ENCODE measurements around the gene QRSL1. TPM values are rescaled to one million over a fixed set of nuclear protein-coding genes. Genes with fewer than 3 reads are reported as not detected.

The QRSL1 gene
- total and polyA plus RNA-seq, 3 donors from 2014 or later = 9.1 to 13.3 (median 9.2) TPM

GRCh38 chr6:106688177-106688951 is 59.0 kb downstream of the QRSL1 start:
- no peak for DNase-seq
- no peak for TF ChIP-seq POLR2A (IDR thresholded peaks at IDR 0.05)
- TF ChIP-seq CTCF (IDR thresholded peaks at IDR 0.05) = no peak
- 58 to 70% methylated on average over 6 of the region's 6 CpGs for WGBS, 2 donors

GRCh38 chr6:106692112-106692818 is 62.9 kb downstream of the QRSL1 start:
- no peak for TF ChIP-seq CTCF (IDR thresholded peaks at IDR 0.05)
- no peaks in the 10 kb centered on the region for H3K9me3 ChIP-seq
- DNase-seq = no peak
- H3K4me1 ChIP-seq = no peaks in the 10 kb centered on the region
- WGBS, 2 donors = 51 to 57% methylated on average over 6 of the region's 6 CpGs
- intact Hi-C loops (cut with DNase I; ENCODE audit: low total_unique reads) = no loop called here
- H3K4me3 ChIP-seq = no peak overlapping the region
- no peak overlapping the region for H3K27ac ChIP-seq
- no peaks in the 10 kb centered on the region for H3K36me3 ChIP-seq (ENCODE audit: low read depth, missing control alignments)
- no peaks in the 10 kb centered on the region for H3K27me3 ChIP-seq

More at GRCh38 chr6:106688177-106688951, 59.0 kb downstream of the QRSL1 start:
- H3K4me1 ChIP-seq = no peaks in the 10 kb centered on the region
- H3K27ac ChIP-seq = no peak overlapping the region
- intact Hi-C loops (cut with DNase I; ENCODE audit: low total_unique reads) = no loop called here
- H3K4me3 ChIP-seq = no peak overlapping the region
- no peaks in the 10 kb centered on the region for H3K9me3 ChIP-seq
- H3K27me3 ChIP-seq = no peaks in the 10 kb centered on the region
- H3K36me3 ChIP-seq (ENCODE audit: low read depth, missing control alignments) = no peaks in the 10 kb centered on the region

- WGBS, 2 donors = 83% methylated on average over 3 of the region's 3 CpGs
- intact Hi-C loops (cut with DNase I; ENCODE audit: low total_unique reads) = no loop called here
Observed at GRCh38 chr6:106692819-106693208, 63.4 kb downstream of the QRSL1 start.

GRCh38 chr6:106693418-106693817 is 64.0 kb downstream of the QRSL1 start:
- H3K27me3 ChIP-seq = no peaks in the 10 kb centered on the region
- no peaks in the 10 kb centered on the region for H3K4me1 ChIP-seq
- H3K4me3 ChIP-seq = no peak overlapping the region
- H3K36me3 ChIP-seq (ENCODE audit: low read depth, missing control alignments) = no peaks in the 10 kb centered on the region
- H3K27ac ChIP-seq = no peak overlapping the region
- intact Hi-C loops (cut with DNase I; ENCODE audit: low total_unique reads) = no loop called here
- WGBS, 2 donors = 75 to 83% methylated on average over 2 of the region's 2 CpGs
- H3K9me3 ChIP-seq = no peaks in the 10 kb centered on the region
- TF ChIP-seq POLR2A (IDR thresholded peaks at IDR 0.05) (no peak), CTCF (IDR thresholded peaks at IDR 0.05) (no peak)
- no peak for DNase-seq

More at GRCh38 chr6:106692819-106693208, 63.4 kb downstream of the QRSL1 start:
- H3K4me3 ChIP-seq = no peak overlapping the region
- H3K4me1 ChIP-seq = no peaks in the 10 kb centered on the region
- no peak overlapping the region for H3K27ac ChIP-seq
- no peaks in the 10 kb centered on the region for H3K9me3 ChIP-seq
- H3K27me3 ChIP-seq = no peaks in the 10 kb centered on the region
- no peaks in the 10 kb centered on the region for H3K36me3 ChIP-seq (ENCODE audit: low read depth, missing control alignments)
- TF ChIP-seq CTCF (IDR thresholded peaks at IDR 0.05) (no peak), POLR2A (IDR thresholded peaks at IDR 0.05) (no peak)
- DNase-seq = no peak

All from testis (tissue), 3 donors.